Activated gamma-delta T cell treated with anti-CD3 and anti-CD28 coated beads, Interleukin-2, amount 50 U/mL, for 16 hours (primary cell): ENCODE results near the gene EYA4.

ENCODE experiments used
- DNase-seq: peaks from one replicate; pipeline ENCODE4 v3.0.0-alpha.2; 2020; ENCODE audit warnings: low read depth

The EYA4 gene

DNA sequence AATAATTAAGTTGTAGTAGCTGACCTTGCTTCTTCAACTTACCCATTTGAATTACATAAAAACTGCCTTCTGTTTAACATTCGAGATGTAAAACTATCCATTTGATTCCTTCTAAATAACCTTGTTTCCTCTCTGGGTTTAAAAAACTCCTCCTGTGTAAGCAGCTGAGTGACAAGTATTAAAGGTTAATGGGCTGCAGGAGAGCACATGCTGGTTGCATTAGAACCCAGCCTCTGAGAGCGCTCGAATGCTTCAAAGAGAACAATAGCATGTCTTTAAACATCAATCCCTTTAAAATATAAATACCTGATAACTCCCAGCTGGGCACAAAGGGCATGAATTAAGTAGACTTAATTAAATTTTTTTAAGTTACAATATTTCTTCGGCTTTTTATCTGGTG, 215.8 kb downstream of the EYA4 start:
- no peak for DNase-seq

DNA sequence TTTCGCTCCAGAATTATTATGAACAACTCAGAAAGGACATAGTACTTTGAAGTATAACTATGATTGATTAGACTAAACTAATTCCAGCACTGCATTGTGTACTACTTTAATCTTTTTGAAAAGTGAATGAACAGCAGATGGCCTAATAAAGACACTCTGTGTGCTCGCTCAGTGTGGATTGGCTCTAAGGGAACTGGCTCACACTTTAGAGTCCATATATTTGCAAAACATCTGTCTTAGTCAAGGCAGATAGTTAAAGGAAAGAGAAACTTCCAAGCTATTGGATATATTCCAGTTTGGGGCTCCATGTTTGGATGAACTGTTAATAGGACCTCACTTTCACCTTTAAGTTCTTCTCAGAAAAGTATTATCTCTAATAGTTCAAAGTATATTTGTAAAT, 218.9 kb downstream of the EYA4 start:
- DNase-seq, result no peak

DNA sequence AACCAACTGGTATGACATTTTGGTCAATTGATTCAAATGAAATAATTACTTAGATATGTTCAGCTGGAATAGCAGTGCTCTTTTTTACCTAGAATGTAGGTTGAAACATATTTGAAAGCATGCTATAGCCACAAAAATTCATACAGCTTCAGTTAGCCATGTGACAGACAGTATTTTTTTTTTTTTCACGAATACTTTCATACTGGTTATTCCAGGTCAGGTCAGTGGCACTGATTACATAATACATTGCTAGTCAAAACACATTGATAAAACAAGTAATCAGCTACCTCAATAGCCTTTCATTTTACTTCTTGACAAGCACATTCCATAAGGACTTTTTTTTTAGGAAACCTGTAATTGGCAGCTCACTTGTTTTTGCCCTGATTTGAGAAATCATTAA, 222.6 kb downstream of the EYA4 start:
- DNase-seq, result no peak

DNA sequence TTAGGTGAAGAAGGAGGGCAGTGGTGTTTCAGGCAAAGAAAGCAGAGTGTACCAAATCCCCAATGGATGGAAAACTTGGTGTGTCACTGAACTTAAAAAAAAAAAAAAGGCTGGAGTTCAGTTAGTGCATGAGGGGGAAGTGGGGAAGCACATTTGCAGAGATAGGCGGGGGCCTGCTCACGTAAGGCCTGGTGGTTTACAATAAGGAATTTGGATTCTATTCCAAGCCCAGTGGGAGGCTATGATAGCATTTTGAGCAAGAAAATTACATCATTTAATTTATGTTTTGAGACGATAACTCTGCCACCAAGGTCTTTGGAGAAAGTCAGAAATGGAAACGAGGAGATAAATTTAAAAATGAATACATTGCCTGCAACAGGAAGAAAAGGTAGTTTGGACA, 225.5 kb downstream of the EYA4 start:
- DNase-seq, result no peak

- no peak for DNase-seq
These were observed 226.2 kb downstream of the EYA4 start for GRCh38 chr6:133467231-133467981.

DNA sequence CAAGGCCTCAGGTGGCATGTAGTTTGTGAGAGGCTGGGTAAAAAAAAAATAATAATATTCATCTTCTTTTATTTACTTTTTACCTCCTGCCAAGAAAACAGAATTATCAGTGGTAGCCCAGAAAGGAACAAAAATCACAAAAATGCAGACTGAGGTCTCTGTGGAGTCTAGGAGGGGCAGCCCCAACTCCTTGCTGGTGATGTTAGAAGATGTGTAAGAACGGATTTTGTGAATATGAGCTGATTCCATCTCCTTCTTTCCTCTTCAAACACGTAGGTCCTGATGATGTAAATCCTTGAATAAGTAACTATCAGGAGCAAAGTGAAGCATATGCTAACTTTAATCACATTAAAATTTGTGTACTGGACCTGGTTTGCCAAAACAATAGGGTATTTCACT, 226.8 kb downstream of the EYA4 start:
- no peak for DNase-seq

DNA sequence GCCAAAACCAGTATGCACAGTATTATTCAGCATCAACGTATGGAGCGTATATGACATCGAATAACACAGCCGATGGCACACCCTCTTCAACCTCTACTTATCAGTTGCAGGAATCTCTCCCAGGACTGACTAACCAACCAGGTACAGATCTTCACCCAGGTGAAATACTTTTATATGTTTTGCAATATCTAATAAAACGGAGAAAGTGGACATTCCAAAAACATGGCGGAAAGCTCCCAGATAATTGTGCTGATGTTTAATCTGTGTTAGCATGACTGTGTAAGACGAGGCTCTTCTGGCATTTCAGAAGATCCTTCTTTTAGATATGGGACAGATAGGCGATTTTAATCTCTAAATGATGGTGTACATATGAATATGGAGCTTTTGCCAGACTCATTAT, 227.4 kb downstream of the EYA4 start:
- DNase-seq, result no peak

- DNase-seq, result no peak
These were observed 233.4 kb downstream of the EYA4 start for GRCh38 chr6:133474516-133474915.

- no peak for DNase-seq
These were observed 237.5 kb downstream of the EYA4 start for GRCh38 chr6:133478673-133479072.

DNA sequence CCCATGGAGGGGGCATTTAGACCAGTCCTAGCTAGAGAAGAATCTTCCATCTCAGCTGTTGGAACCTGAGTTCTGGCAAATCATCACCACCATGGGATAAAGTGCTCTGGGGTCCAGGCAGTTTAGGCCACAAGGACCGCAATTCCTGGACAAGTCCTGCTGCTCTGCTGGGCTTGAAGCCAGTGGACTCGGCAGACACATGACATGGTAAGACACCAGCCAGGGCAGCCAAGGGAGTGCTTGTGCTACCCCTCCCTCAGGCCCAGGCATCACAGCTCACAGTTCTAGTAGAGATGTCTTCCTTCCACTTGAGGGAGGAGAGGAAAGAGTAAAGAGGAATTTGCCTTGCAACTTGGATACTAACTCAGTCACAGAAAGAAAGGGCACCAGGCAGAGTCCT, 246.0 kb downstream of the EYA4 start:
- DNase-seq, result no peak

DNA sequence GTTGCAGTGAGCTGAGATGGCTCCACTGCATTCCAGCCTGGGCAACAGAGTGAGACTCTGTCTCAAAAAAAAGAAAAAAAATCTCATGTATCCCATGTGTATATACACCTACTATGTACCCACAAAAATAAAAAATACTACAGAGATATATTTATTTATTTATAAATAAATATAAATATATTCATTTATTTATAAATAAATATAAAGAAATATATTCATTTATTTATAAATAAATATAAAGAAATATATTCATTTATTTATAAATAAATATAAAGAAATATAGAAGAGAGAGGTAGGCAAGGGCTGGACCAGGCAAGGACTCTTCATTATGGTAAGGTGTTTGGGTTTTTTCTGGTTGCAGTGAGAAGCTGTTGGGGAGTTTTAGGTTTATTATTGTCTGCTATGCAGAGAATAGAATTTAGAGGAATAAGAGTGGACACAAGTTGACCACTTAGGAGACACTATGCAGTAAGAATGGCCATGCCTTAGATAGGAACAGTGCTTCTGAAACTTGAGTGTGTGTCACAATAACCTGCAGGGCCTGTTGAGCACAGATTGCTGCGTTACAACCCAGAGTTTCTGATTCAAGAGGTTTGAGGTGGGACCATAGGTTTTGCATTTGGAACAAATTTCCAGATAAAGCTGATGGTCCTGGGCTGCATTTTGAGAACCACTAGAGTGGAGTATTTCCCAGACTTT, 254.2 kb downstream of the EYA4 start:
- DNase-seq, result no peak

DNA sequence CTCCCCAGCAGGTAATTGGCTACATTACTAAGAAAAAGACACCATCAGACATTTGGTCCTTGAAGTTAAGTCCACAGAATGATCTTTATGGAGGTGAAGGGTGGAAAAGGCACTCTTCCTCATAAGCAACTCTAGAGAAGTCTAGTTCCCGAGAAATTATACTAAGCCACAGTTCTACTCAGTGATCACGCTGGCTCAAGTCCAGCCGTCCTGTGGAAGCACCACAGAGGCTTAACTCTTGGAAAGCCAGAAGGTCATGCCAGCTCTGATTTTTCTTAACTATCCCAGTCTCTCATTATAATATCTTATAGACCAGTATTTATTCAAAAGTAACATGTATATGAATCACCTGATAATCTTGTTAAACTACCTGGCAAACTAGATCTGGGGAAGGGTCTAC, 258.5 kb downstream of the EYA4 start:
- no peak for DNase-seq

GRCh38 chr6:133501675-133502270, 260.6 kb downstream of the EYA4 start:
- no peak for DNase-seq

DNA sequence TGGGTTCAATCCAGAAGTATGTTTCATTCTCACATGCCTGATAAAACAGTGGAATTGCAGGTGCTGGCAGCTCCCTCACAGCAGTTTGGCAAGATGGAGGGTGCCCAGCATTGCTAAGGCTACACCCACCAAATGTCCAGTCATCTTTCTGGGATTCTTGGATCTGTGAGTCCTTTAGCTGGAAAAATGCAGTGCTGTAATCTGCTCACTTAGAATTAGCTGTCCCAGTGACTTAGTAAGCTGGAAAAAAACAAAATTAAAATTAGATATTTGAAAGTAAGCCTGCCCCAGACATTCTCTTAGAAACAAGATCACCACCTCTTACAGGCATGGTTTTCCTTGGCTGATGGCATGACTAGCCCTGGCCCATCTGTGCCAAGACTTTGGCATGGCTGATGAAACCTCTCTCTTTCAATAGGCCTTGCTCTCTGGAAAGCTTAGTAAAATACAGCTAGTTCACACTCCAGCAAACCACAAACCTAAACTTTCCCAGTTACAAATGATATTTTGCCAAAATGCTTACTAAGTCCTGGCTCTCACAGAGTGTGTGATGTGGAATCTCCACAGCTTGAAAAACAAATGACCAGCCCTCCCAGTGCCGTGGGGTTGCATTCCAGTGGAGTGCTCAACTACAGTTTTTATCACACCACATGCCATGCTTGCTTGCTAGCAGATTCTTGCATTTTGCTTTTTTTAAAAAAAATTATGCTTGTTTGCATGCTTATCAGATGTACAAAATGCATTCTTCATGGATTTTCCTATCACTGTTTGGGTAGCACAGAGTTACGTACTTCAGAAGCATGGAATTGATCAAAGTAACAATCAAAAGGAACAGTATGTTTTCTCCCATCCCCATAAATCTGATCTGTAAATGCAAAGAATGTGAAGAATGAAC, 261.5 kb downstream of the EYA4 start:
- no peak for DNase-seq

- no peak for DNase-seq
These were observed 262.2 kb downstream of the EYA4 start for GRCh38 chr6:133503336-133503729.

DNA sequence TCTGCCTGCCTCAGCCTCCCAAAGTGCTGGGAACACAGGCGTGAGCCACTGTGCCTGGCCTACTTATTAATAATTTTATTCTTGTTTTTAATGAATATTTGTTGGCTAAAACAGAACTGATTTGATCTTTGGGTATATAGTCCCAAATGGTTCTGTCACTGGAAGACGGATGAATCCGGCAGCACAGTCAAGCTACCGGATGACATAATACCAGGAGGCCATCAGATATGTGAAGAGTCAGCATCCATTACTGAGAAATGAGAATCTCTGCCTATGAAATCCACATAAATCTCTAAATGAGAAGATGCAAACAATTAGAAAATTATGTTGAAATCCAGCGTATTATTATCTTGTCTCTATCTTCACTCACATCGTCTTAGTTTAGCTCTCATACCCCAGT, 263.0 kb downstream of the EYA4 start:
- no peak for DNase-seq

DNA sequence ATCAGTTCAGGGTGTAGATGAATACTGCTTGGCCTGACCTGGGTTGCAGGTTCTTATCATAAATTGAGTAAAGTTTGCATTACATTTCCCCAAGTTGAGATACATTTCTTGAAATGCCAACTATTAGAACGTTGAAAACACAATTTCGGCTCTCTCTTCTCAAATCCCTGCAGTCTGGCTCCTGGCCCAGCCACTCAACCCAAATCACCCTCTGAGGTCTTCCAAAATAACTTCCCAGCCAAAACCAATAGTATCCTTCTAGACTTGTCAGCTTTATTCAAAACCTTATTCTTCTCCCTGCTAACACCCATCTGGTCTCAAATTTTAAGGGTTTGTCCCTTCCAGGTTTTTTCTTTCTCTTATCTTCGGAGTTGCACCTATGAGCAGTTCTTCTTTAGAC, 263.6 kb downstream of the EYA4 start:
- DNase-seq, result no peak

- DNase-seq, result no peak
These were observed 264.5 kb downstream of the EYA4 start for GRCh38 chr6:133505681-133506080.

GRCh38 chr6:133512410-133513016, 271.4 kb downstream of the EYA4 start:
- no peak for DNase-seq

DNA sequence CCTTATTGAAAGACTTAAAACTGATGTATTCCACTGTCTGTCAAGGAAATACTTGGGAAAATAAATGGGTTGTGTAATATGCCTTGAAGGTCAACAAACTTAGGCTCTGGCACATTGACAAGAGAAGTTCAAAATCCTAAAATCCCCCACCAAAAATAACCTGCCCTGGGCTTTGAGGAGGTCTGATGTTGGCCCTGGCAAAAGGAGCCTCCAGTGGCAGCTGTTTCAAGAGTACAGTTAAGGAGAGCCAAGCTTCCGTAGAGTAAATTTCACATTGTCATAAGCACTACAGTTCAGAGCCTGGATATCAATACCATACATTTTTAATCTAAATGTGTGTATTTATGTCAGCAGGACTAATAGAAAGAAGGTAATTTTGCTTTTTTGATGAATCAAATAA, 282.7 kb downstream of the EYA4 start:
- no peak for DNase-seq

GRCh38 chr6:133526436-133526835, 285.3 kb downstream of the EYA4 start:
- DNase-seq, result no peak

DNA sequence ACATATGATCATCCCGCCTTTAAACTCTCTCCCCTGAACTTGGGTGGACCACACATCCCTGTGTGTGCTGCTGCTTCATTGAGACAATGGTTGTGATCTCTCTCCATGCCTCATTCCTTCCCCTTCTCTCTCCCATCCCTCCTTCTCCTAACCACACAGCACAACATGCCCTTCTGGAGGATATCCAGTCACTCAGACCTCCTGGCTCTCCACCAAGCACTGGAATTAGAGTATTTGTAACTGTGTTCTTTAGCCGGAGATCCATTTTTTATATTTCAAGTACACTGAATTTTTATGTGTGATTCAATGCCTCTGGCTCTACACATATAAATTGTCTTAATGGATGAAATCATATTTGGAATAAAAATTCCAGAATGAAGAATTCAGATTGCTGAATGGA, 287.4 kb downstream of the EYA4 start:
- no peak for DNase-seq
